GM19372 (cell line): ENCODE results near the gene NLRP3.
"Not testable (repeated sequence)": the region's sequence is repeated elsewhere in the genome, so short reads cannot be mapped to it uniquely, and the experiment has no call there.

Experiments
- ATAC-seq: cut with Tn5 transposase; IDR thresholded peaks from one replicate; pipeline ENCODE4 v1.9.1; 2021; ENCODE audit warnings: mild to moderate bottlenecking, low read depth, moderate library complexity; ENCODE audit not compliant: unreplicated experiment

The NLRP3 gene

GRCh38 chr1:247390116-247390791 is 25.7 kb upstream of the NLRP3 start:
- ATAC-seq: peak; percentile 99

- ATAC-seq: no peak
These were observed 25.0 kb upstream of the NLRP3 start for GRCh38 chr1:247390996-247391395.

GRCh38 chr1:247392088-247392487 is 23.9 kb upstream of the NLRP3 start:
- no peak for ATAC-seq

- ATAC-seq: not testable (repeated sequence)
These were observed 20.9 kb upstream of the NLRP3 start for GRCh38 chr1:247395075-247395474.

GRCh38 chr1:247400685-247401084 is 15.3 kb upstream of the NLRP3 start:
- no peak for ATAC-seq

- no peak for ATAC-seq
These were observed 14.5 kb upstream of the NLRP3 start for GRCh38 chr1:247401310-247402119.

GRCh38 chr1:247402120-247402675 is 13.8 kb upstream of the NLRP3 start:
- no peak for ATAC-seq

GRCh38 chr1:247406014-247406656 is 9.8 kb upstream of the NLRP3 start:
- ATAC-seq: no peak

- peak; percentile 69 for ATAC-seq
These were observed 8.8 kb upstream of the NLRP3 start for GRCh38 chr1:247407180-247407616.

GRCh38 chr1:247408100-247408499 is 7.9 kb upstream of the NLRP3 start:
- no peak for ATAC-seq

- peak; percentile 72 for ATAC-seq
These were observed 6.0 kb upstream of the NLRP3 start for GRCh38 chr1:247409869-247410544.

GRCh38 chr1:247411621-247412327 is 4.2 kb upstream of the NLRP3 start:
- ATAC-seq: no peak

GRCh38 chr1:247417831-247418230 is 1.9 kb downstream of the NLRP3 start:
- ATAC-seq: no peak

GRCh38 chr1:247419336-247419735 is 3.4 kb downstream of the NLRP3 start:
- no peak for ATAC-seq

GRCh38 chr1:247421074-247421473 is 5.1 kb downstream of the NLRP3 start:
- ATAC-seq: no peak

- no peak for ATAC-seq
These were observed 13.5 kb downstream of the NLRP3 start for GRCh38 chr1:247429496-247429895.

GRCh38 chr1:247430434-247430833 is 14.5 kb downstream of the NLRP3 start:
- no peak for ATAC-seq

- no peak for ATAC-seq
These were observed 15.7 kb downstream of the NLRP3 start for GRCh38 chr1:247431643-247432042.

- no peak for ATAC-seq
These were observed 18.0 kb downstream of the NLRP3 start for GRCh38 chr1:247434005-247434404.
